ENCODE results near the gene MRGPRD.

The MRGPRD gene

GRCh38 chr11:68980776-68981065, at the start of gene MRGPRD:
TSS of gene MRGPRD (minus strand) at chr11:68980986. CDS start at chr11:68980986, 0 bp downstream.
- no peak for DNase-seq (ENCODE audit: low read depth in 2 of 2)

- DNase-seq (ENCODE audit: low read depth in 2 of 2): no peak
Measured at GRCh38 chr11:69030301-69030700, 49.5 kb upstream of the MRGPRD start.

- DNase-seq (ENCODE audit: low read depth in 2 of 2): no peak
Measured at GRCh38 chr11:69027704-69028372, 47.1 kb upstream of the MRGPRD start.

- no peak for DNase-seq (ENCODE audit: low read depth in 2 of 2)
Measured at GRCh38 chr11:69024509-69024908, 43.7 kb upstream of the MRGPRD start.

- DNase-seq (ENCODE audit: low read depth in 2 of 2): no peak
Measured at GRCh38 chr11:69022260-69022659, 41.5 kb upstream of the MRGPRD start.

GRCh38 chr11:69018924-69019323, 38.1 kb upstream of the MRGPRD start:
- DNase-seq (ENCODE audit: low read depth in 2 of 2): no peak

GRCh38 chr11:69017951-69018350, 37.2 kb upstream of the MRGPRD start:
- no peak for DNase-seq (ENCODE audit: low read depth in 2 of 2)

GRCh38 chr11:69014898-69015549, 34.2 kb upstream of the MRGPRD start:
- DNase-seq (ENCODE audit: low read depth in 2 of 2): no peak

GRCh38 chr11:69014084-69014851, 33.5 kb upstream of the MRGPRD start:
- DNase-seq (ENCODE audit: low read depth in 2 of 2): no peak

- no peak for DNase-seq (ENCODE audit: low read depth in 2 of 2)
Measured at GRCh38 chr11:69013009-69013951, 32.5 kb upstream of the MRGPRD start, which contains the start of gene MRGPRF. TSS of gene MRGPRF (minus strand) at chr11:69013246. CDS start at chr11:69009901, 3,345 bp downstream.

- DNase-seq (ENCODE audit: low read depth in 2 of 2): no peak
Measured at GRCh38 chr11:69012092-69013008, 31.6 kb upstream of the MRGPRD start.

- DNase-seq (ENCODE audit: low read depth in 2 of 2): no peak
Measured at GRCh38 chr11:69011624-69012091, 30.9 kb upstream of the MRGPRD start.

GRCh38 chr11:69010964-69011623, 30.3 kb upstream of the MRGPRD start:
- DNase-seq (ENCODE audit: low read depth in 2 of 2): no peak

- DNase-seq (ENCODE audit: low read depth in 2 of 2): no peak
Measured at GRCh38 chr11:69010361-69010891, 29.6 kb upstream of the MRGPRD start.

- no peak for DNase-seq (ENCODE audit: low read depth in 2 of 2)
Measured at GRCh38 chr11:69009441-69010211, 28.8 kb upstream of the MRGPRD start.

GRCh38 chr11:69008737-69009440, 28.1 kb upstream of the MRGPRD start:
- DNase-seq (ENCODE audit: low read depth in 2 of 2): no peak

- no peak for DNase-seq (ENCODE audit: low read depth in 2 of 2)
Measured at GRCh38 chr11:69007975-69008381, 27.2 kb upstream of the MRGPRD start.

- no peak for DNase-seq (ENCODE audit: low read depth in 2 of 2)
Measured at GRCh38 chr11:69006816-69007215, 26.0 kb upstream of the MRGPRD start.

Data from activated CD8-positive, alpha-beta memory T cell treated with anti-CD3 and anti-CD28 coated beads for 4 hours (primary cell).